Measurements from ENCODE around the gene FAM131B.

FAM131B gene

DNA sequence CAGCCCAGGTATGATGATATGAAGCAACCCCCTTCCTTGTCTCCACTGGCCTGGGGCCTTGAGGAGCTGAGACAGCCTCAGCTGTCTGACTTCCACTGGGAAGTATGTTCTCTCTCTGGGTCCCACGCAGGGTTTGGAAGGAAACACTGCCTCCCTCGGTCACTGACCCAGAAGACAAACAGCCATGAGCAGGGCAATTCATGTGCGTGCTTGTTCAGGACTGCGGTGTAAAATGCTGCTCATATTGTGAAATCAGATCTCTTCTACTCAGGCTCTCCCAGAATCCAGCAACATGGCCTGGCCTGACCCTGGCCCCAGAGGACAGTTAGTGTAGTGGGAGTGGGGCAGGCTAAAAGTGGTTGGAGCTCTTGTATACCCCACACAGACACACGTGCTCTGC lies 43.9 kb downstream of the FAM131B start:
- TF ChIP-seq, protein P1, sequence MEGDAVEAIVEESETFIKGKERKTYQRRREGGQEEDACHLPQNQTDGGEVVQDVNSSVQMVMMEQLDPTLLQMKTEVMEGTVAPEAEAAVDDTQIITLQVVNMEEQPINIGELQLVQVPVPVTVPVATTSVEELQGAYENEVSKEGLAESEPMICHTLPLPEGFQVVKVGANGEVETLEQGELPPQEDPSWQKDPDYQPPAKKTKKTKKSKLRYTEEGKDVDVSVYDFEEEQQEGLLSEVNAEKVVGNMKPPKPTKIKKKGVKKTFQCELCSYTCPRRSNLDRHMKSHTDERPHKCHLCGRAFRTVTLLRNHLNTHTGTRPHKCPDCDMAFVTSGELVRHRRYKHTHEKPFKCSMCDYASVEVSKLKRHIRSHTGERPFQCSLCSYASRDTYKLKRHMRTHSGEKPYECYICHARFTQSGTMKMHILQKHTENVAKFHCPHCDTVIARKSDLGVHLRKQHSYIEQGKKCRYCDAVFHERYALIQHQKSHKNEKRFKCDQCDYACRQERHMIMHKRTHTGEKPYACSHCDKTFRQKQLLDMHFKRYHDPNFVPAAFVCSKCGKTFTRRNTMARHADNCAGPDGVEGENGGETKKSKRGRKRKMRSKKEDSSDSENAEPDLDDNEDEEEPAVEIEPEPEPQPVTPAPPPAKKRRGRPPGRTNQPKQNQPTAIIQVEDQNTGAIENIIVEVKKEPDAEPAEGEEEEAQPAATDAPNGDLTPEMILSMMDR (IDR thresholded peaks at IDR 0.05), result no peak
- no peak overlapping the region for H3K27ac ChIP-seq
- DNase-seq (ENCODE audit: low spot score), result no peak
- H3K4me3 ChIP-seq, result no peak overlapping the region

DNA sequence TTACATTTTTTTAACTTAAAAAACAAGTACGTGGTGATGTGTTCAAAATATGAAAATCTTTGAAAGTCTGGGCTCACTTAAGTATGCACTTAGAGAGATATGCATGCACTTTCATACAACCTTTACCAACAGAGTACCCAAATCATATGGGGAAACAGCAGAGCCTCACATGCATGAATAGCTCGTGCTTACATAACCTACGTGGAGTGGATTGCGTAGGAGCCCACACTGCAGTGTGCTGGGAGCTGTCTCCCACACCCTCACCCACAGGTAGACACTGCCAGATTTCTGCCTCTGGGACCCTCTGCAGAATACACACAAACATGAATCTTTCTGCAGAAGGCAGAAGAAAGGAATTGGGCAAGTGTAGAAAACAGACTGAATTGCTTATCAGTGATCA lies 46.0 kb downstream of the FAM131B start:
- DNase-seq (ENCODE audit: low spot score), result no peak
- TF ChIP-seq, protein P1 (IDR thresholded peaks at IDR 0.05), result no peak
- no peak overlapping the region for H3K27ac ChIP-seq
- no peak overlapping the region for H3K4me3 ChIP-seq

DNA sequence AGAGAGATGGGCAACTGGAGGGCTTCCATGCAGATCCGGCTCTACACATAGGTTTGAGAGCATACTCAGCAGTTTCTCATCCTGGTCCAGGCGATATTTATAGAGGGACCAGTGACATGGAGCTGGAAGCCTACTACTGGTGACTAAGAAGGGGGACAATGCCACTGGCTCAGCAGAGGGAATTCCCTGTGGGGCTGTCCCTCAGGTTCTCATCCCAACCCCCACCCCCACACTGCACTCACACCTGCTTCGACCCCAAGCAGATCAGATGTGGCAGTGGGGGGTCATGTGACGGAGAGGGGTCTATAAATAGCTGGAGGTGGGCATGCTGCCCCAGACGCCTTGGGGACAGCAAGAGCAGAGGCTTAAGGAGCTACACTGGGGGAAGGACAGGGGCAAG lies 46.7 kb downstream of the FAM131B start, which contains the start of gene CLCN1:
TSS of gene CLCN1 (plus strand) at position 336 of the 400 bp plus-strand sequence. CDS start 102 bp downstream, outside the sequence.
- Histone ChIP-seq H3K4me3 (no peak within 1 kb of the TSS), H3K27ac (no peak within 1 kb of the TSS)
- no peak for DNase-seq (ENCODE audit: low spot score)
- TF ChIP-seq, protein P1 (IDR thresholded peaks at IDR 0.05), result no peak

DNA sequence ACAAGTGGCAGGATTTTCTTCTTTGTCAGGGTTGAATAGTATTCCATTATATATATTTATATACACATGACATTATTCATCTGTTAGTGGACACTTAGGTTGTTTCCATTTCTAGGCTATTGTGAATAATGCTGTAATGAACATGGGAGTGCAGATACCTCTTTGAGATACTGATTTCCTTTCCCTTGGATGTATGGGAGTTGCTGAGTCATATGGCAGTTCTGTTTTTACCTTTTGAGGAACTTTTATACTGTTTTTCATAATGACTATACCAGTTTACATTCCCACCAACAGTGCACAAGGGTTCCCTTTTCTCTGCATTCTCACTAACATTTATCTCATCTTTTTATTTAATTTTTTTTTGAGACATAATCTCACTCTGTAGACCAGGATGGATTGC lies 48.4 kb downstream of the FAM131B start:
- Histone ChIP-seq H3K4me3 (no peak overlapping the region), H3K27ac (no peak overlapping the region)
- no peak for DNase-seq (ENCODE audit: low spot score)
- TF ChIP-seq, protein P1 (IDR thresholded peaks at IDR 0.05), result no peak

DNA sequence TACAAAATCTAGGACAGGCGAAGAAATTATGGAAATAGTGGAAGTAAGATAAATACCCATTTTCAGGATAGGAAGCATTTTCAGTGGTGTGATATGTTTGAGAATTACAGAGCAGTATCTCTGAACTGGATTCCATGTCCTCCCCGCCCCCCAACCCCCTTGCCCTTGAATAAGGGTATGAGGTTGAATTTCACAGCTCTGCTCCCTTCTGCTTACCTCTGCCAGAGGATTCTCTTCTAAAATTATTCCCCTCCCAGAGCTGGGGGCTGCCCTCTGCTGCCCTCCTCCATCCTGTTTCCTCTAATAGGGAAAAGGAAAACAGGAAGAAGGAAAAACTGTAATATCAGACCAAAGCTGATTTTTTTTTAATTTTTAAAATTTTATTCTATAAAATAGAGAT lies 53.9 kb downstream of the FAM131B start:
- Histone ChIP-seq H3K4me3 (no peak overlapping the region), H3K27ac (no peak overlapping the region)
- DNase-seq (ENCODE audit: low spot score), result no peak
- TF ChIP-seq, protein P1 (IDR thresholded peaks at IDR 0.05), result no peak

DNA sequence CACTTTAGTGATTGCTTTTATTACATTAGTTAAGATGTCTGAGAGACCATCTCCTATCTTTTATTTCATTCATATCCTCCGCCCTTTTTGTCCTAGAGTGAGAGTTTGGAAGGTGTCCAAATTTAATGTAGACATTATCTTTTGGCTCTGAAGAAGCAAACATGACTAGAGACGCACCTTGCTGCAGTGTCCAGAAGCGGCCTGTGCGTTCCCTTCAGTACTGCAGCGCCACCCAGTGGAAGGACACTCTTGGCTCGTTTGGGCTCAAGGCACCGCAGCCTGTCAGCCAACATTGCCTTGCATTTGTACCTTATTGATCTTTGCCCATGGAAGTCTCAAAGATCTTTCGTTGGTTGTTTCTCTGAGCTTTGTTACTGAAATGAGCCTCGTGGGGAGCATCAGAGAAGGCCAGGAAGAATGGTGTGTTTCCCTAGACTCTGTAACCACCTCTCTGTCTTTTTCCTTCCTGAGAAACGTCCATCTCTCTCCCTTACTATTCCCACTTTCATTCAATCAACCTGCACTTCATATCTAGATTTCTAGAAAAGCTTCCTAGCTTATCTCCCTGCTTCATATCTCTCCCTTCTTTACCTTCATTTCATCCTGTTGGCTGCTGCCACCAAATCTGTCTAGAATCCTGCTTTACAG lies 57.0 kb downstream of the FAM131B start:
- TF ChIP-seq, protein P1 (IDR thresholded peaks at IDR 0.05), result peak; percentile 42
- no peak for DNase-seq (ENCODE audit: low spot score)
- H3K4me3 ChIP-seq, result no peak overlapping the region
- H3K27ac ChIP-seq, result no peak overlapping the region

DNA sequence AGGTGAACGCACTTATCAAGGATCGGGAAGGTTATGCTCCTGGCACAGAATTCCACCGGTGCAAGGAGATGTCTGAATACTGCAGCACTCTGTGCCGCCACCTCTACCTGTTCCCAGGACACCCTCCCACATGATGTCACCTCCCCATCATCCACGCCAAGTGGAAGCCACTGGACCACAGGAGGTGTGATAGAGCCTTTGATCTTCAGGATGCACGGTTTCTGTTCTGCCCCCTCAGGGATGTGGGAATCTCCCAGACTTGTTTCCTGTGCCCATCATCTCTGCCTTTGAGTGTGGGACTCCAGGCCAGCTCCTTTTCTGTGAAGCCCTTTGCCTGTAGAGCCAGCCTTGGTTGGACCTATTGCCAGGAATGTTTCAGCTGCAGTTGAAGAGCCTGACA lies 57.6 kb downstream of the FAM131B start:
- TF ChIP-seq, protein P1 (IDR thresholded peaks at IDR 0.05), result no peak
- Histone ChIP-seq H3K4me3 (no peak overlapping the region), H3K27ac (no peak overlapping the region)
- DNase-seq (ENCODE audit: low spot score), result no peak

All from coronary artery (tissue), 2 donors.